Neural progenitor cell (in vitro differentiated cells): ENCODE results near the gene CGREF1. TPM values are rescaled to one million over a fixed set of nuclear protein-coding genes. Genes with fewer than 3 reads are reported as not detected.

Source experiments
- DNase-seq: peaks from one replicate; pipeline ENCODE4 v3.0.0-alpha.2; 2016; ENCODE audit warnings: low spot score
- H2AFZ ChIP-seq: fragments of 200-600 bp; sonication (generic); replicated peaks from 2 replicates; pipeline ENCODE4 v1.6.1; 2016; ENCODE audit warnings: antibody characterized with exemption
- H3F3A ChIP-seq: fragments of 200-600 bp; sonication (generic); 2 replicates; pipeline ENCODE4 v1.6.1; 2016; ENCODE audit warnings: antibody characterized with exemption, low read depth
- H3K27ac ChIP-seq: fragments of 200-600 bp; sonication (generic); 2 replicates; pipeline ENCODE4 v1.5.1; 2016; ENCODE audit warnings: mild to moderate bottlenecking
- H3K27me3 ChIP-seq: fragments of 200-600 bp; sonication (generic); 2 replicates; pipeline ENCODE4 v1.6.1; 2016; ENCODE audit warnings: mild to moderate bottlenecking, moderate library complexity
- H3K36me3 ChIP-seq: fragments of 200-600 bp; sonication (generic); 2 replicates; pipeline ENCODE4 v1.5.1; 2016
- H3K4me1 ChIP-seq: fragments of 200-600 bp; sonication (generic); 2 replicates; pipeline ENCODE4 v1.6.1; 2016; ENCODE audit warnings: mixed run types
- H3K4me2 ChIP-seq: fragments of 200-600 bp; sonication (generic); 2 replicates; pipeline ENCODE4 v1.6.1; 2016
- H3K4me3 ChIP-seq: fragments of 200-600 bp; sonication (generic); 2 replicates; pipeline ENCODE4 v1.5.1; 2016
- H3K79me2 ChIP-seq: fragments of 200-600 bp; sonication (generic); 2 replicates; pipeline ENCODE4 v1.6.1; 2016; ENCODE audit warnings: low read depth
- H3K9ac ChIP-seq: fragments of 200-600 bp; sonication (generic); 2 replicates; pipeline ENCODE4 v1.6.1; 2016
- H3K9me3 ChIP-seq: fragments of 200-600 bp; sonication (generic); 2 replicates; pipeline ENCODE4 v1.5.1; 2016; ENCODE audit warnings: low read depth
- H4K20me1 ChIP-seq: fragments of 200-600 bp; sonication (generic); 2 replicates; pipeline ENCODE4 v1.6.1; 2016; ENCODE audit warnings: low read depth
- H3K27ac Mint-ChIP-seq: 3 replicates; pipeline ENCODE4 v1.8.0; 2021; ENCODE audit warnings: mixed read lengths
- H3K27me3 Mint-ChIP-seq: 2 replicates; pipeline ENCODE4 v1.8.0; 2022; ENCODE audit warnings: low read depth, mild to moderate bottlenecking, inconsistent platforms, moderate library complexity, mixed read lengths; ENCODE audit not compliant: insufficient read depth
- H3K36me3 Mint-ChIP-seq: 3 replicates; pipeline ENCODE4 v1.8.0; 2021; ENCODE audit warnings: mixed read lengths
- H3K4me1 Mint-ChIP-seq: 3 replicates; pipeline ENCODE4 v1.8.0; 2021; ENCODE audit warnings: mixed read lengths
- H3K4me3 Mint-ChIP-seq: 3 replicates; pipeline ENCODE4 v1.8.0; 2021; ENCODE audit warnings: mild to moderate bottlenecking, moderate library complexity, mixed read lengths
- H3K9me3 Mint-ChIP-seq: 3 replicates; pipeline ENCODE4 v1.8.0; 2020; ENCODE audit warnings: mixed read lengths
- CTCF ChIP-seq: fragments of 200-600 bp; sonication (generic); IDR thresholded peaks from 2 replicates; pipeline ENCODE4 v1.5.1; 2017; ENCODE audit warnings: antibody characterized with exemption, mild to moderate bottlenecking
- EZH2 ChIP-seq: fragments of 200-600 bp; sonication (generic); IDR thresholded peaks from 2 replicates; pipeline ENCODE4 v1.6.1; 2017; ENCODE audit warnings: antibody characterized with exemption, mild to moderate bottlenecking, moderate library complexity
- EZH2phosphoT487 ChIP-seq: fragments of 200-600 bp; sonication (generic); IDR thresholded peaks from 2 replicates; pipeline ENCODE4 v1.6.1; 2017; ENCODE audit warnings: antibody characterized with exemption
- total RNA-seq: library from RNA; depleted of rRNA; stranded (reverse); fragments of >200 nt; gene quantifications from 2 replicates; pipeline ENCODE4 v1.2.3, GENCODE V29; 2015; ENCODE audit warnings: low replicate concordance

CGREF1 gene
- total RNA-seq, 1 donor from 2014 or later = 3.0 TPM

- H3K4me1 Mint-ChIP-seq = peaks cover 28% of the 10 kb centered on the region
- Histone ChIP-seq H3K4me2 (peak overlapping the region; percentile 97), H3K9me3 (no peaks in the 10 kb centered on the region), H3K27me3 (peaks cover 19% of the 10 kb centered on the region), H2AFZ (peak overlapping the region; percentile 89), H4K20me1 (no peaks in the 10 kb centered on the region), H3K4me1 (peaks cover 15% of the 10 kb centered on the region), H3K27ac (no peak overlapping the region), H3K79me2 (peaks cover 3% of the 10 kb centered on the region), H3K4me3 (peak overlapping the region; percentile 61), H3K9ac (peak overlapping the region; percentile 49), H3K36me3 (no peaks in the 10 kb centered on the region), H3F3A (peaks cover 23% of the 10 kb centered on the region)
- peak overlapping the region; percentile 73 for H3K4me3 Mint-ChIP-seq
- H3K9me3 Mint-ChIP-seq = no peaks in the 10 kb centered on the region
- no peak overlapping the region for H3K27ac Mint-ChIP-seq
- peaks cover 6% of the 10 kb centered on the region for H3K27me3 Mint-ChIP-seq
- peak; percentile 81 for DNase-seq
- TF ChIP-seq EZH2 = peak; percentile 42
- TF ChIP-seq EZH2phosphoT487 = no peak
- peak; percentile 51 for TF ChIP-seq CTCF
- H3K36me3 Mint-ChIP-seq = no peaks in the 10 kb centered on the region
These were observed 33.2 kb downstream of the CGREF1 start for GRCh38 chr2:27085673-27086089.

GRCh38 chr2:27085062-27085672 is 33.8 kb downstream of the CGREF1 start:
- Histone ChIP-seq H4K20me1 (no peaks in the 10 kb centered on the region), H3K9me3 (no peaks in the 10 kb centered on the region), H3K4me2 (peak overlapping the region; percentile 97), H3K27me3 (peaks cover 19% of the 10 kb centered on the region), H3K9ac (peak overlapping the region; percentile 49), H3K27ac (no peak overlapping the region), H2AFZ (peak overlapping the region; percentile 89), H3K36me3 (no peaks in the 10 kb centered on the region), H3K79me2 (peaks cover 3% of the 10 kb centered on the region), H3K4me3 (peak overlapping the region; percentile 61), H3F3A (peaks cover 23% of the 10 kb centered on the region), H3K4me1 (peaks cover 15% of the 10 kb centered on the region)
- peaks cover 6% of the 10 kb centered on the region for H3K27me3 Mint-ChIP-seq
- peaks cover 31% of the 10 kb centered on the region for H3K4me1 Mint-ChIP-seq
- H3K27ac Mint-ChIP-seq = no peak overlapping the region
- no peak for TF ChIP-seq EZH2
- no peak for TF ChIP-seq CTCF
- TF ChIP-seq EZH2phosphoT487 = no peak
- no peak for DNase-seq
- no peaks in the 10 kb centered on the region for H3K9me3 Mint-ChIP-seq
- no peaks in the 10 kb centered on the region for H3K36me3 Mint-ChIP-seq
- peak overlapping the region; percentile 73 for H3K4me3 Mint-ChIP-seq

- Histone ChIP-seq H3K79me2 (peaks cover 3% of the 10 kb centered on the region), H4K20me1 (no peaks in the 10 kb centered on the region), H3K4me1 (peaks cover 15% of the 10 kb centered on the region), H3K4me3 (no peak overlapping the region), H3K9me3 (no peaks in the 10 kb centered on the region), H3K27me3 (peaks cover 19% of the 10 kb centered on the region), H3K36me3 (no peaks in the 10 kb centered on the region), H3K4me2 (no peak overlapping the region), H3K27ac (no peak overlapping the region), H3K9ac (no peak overlapping the region), H3F3A (peaks cover 23% of the 10 kb centered on the region), H2AFZ (no peak overlapping the region)
- Mint-ChIP-seq H3K4me1 (peaks cover 35% of the 10 kb centered on the region), H3K9me3 (no peaks in the 10 kb centered on the region), H3K27me3 (peaks cover 6% of the 10 kb centered on the region), H3K36me3 (no peaks in the 10 kb centered on the region), H3K27ac (peak overlapping the region; percentile 66), H3K4me3 (peak overlapping the region; percentile 55)
- TF ChIP-seq CTCF (no peak), EZH2phosphoT487 (no peak), EZH2 (no peak)
- DNase-seq = no peak
These were observed 34.4 kb downstream of the CGREF1 start for GRCh38 chr2:27084297-27085061.
